ENCODE measurements around the gene CD164L2.

DNA sequence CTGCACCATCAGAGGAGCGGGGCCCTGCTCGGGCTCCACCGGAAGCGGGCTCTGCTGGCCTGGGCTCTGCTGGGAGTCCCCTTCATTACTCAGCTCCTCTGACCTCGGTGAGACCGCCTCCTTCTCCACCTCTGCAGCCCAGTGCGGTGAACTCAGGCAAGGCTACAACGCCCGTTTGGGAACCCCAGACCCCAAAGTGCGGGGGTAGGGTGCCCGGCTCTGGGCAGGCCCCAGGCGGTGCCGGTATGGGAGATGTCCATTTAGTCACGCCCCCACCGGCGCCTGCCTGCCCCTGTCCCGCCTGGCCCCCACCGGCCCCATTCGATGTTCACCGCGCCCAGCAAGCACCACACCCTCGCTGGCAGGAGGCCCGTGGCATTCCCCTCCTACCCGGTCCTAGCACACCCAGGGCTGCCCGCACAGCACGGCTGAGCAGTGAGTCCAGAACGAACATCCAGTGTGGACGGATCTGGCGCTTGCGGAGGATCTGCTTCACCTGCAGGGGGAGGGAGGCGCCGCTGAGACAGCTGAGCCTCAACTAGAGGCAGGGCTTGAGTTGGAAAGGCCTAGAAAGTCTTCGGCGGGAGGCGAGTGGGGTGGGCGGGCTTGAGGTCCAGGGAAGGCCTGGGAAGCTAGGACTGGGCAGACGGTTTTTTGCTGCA, 26.4 kb downstream of the CD164L2 start:
- TF ChIP-seq, protein P1, sequence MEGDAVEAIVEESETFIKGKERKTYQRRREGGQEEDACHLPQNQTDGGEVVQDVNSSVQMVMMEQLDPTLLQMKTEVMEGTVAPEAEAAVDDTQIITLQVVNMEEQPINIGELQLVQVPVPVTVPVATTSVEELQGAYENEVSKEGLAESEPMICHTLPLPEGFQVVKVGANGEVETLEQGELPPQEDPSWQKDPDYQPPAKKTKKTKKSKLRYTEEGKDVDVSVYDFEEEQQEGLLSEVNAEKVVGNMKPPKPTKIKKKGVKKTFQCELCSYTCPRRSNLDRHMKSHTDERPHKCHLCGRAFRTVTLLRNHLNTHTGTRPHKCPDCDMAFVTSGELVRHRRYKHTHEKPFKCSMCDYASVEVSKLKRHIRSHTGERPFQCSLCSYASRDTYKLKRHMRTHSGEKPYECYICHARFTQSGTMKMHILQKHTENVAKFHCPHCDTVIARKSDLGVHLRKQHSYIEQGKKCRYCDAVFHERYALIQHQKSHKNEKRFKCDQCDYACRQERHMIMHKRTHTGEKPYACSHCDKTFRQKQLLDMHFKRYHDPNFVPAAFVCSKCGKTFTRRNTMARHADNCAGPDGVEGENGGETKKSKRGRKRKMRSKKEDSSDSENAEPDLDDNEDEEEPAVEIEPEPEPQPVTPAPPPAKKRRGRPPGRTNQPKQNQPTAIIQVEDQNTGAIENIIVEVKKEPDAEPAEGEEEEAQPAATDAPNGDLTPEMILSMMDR (conservative IDR thresholded peaks at IDR 0.05): no peak
- no peak for TF ChIP-seq EZH2 (IDR thresholded peaks at IDR 0.05; ENCODE audit: low read depth)
